Thymus (tissue), 11 donors: Measurements from ENCODE around the gene SLC1A3. TPM values are rescaled to one million over a fixed set of nuclear protein-coding genes. Genes with fewer than 3 reads are reported as not detected.

Source experiments
- DNase-seq, 9 donors: peaks; one replicate each; pipeline ENCODE4 v3.0.0-alpha.2; 2013; ENCODE audit warnings: low spot score in 9 of 9, low read depth in 6 of 9, missing footprints in 1 of 9
- H3K27ac ChIP-seq, 2 donors: one replicate each; pipeline ENCODE4 v1.5.1; 2013; ENCODE audit warnings: control low read depth in 1 of 2, low read depth in 1 of 2, low read length in 1 of 2, mild to moderate bottlenecking in 1 of 2, moderate library complexity in 1 of 2
- H3K27me3 ChIP-seq, 2 donors: one replicate each; pipeline ENCODE4 v1.5.1; 2013; ENCODE audit warnings: low read length in 1 of 2; ENCODE audit not compliant: control insufficient read depth in 2 of 2, insufficient read depth in 1 of 2
- H3K36me3 ChIP-seq, 2 donors: one replicate each; pipeline ENCODE4 v1.5.1; 2013; ENCODE audit warnings: low read length in 1 of 2, mild to moderate bottlenecking in 1 of 2, moderate library complexity in 1 of 2; ENCODE audit not compliant: control insufficient read depth in 2 of 2, insufficient read depth in 2 of 2
- H3K4me1 ChIP-seq, 2 donors: one replicate each; pipeline ENCODE4 v1.5.1; 2013; ENCODE audit warnings: low read length in 2 of 2; ENCODE audit not compliant: control insufficient read depth in 2 of 2, insufficient read depth in 2 of 2
- H3K4me3 ChIP-seq, 2 donors: one replicate each; pipeline ENCODE4 v1.5.1; 2013; ENCODE audit warnings: low read length in 2 of 2, control low read depth in 1 of 2, mild to moderate bottlenecking in 1 of 2
- H3K9me3 ChIP-seq, 2 donors: one replicate each; pipeline ENCODE4 v1.5.1; 2013; ENCODE audit warnings: low read length in 1 of 2, mild to moderate bottlenecking in 1 of 2; ENCODE audit not compliant: control insufficient read depth in 2 of 2, insufficient read depth in 1 of 2
- WGBS: extraction: QIAGEN DNeasy Blood & Tissue Kit; methylation state at CpG from one replicate; pipeline ENCODE4 v1.1.7; 2013; 5-methylcytosine and 5-hydroxymethylcytosine counted together
- polyA plus RNA-seq: library from polyadenylated mRNA; stranded (reverse); fragments of 200-250 nt; gene quantifications from one replicate; pipeline ENCODE4 v1.2.3, GENCODE V29; 2013
- total RNA-seq: library from RNA; stranded (reverse); fragments of 120-200 nt; gene quantifications from one replicate; pipeline ENCODE4 v1.2.4, GENCODE V29; 2013
- donor health status: healthy.

Gene SLC1A3
- total and polyA plus RNA-seq, 2 donors, result 2.6 to 11.8 TPM

- no peaks in the 10 kb centered on the region for H3K27me3 ChIP-seq
- H3K27ac ChIP-seq, result no peak overlapping the region
- no peaks in the 10 kb centered on the region for H3K36me3 ChIP-seq
- 97% methylated on average over 3 of the region's 3 CpGs for WGBS
- H3K4me1 ChIP-seq, result no peaks in the 10 kb centered on the region
- no peaks in the 10 kb centered on the region for H3K9me3 ChIP-seq
- DNase-seq, result no peak
- no peak overlapping the region for H3K4me3 ChIP-seq
These were observed 40.2 kb downstream of the SLC1A3 start for GRCh38 chr5:36646507-36647023.

- no peak for DNase-seq
These were observed 40.6 kb downstream of the SLC1A3 start for GRCh38 chr5:36647046-36647445.

GRCh38 chr5:36648426-36648825, 42.0 kb downstream of the SLC1A3 start:
- H3K4me1 ChIP-seq, result no peaks in the 10 kb centered on the region
- H3K27me3 ChIP-seq, result no peaks in the 10 kb centered on the region
- H3K4me3 ChIP-seq, result no peak overlapping the region
- H3K9me3 ChIP-seq, result no peaks in the 10 kb centered on the region
- DNase-seq, result no peak
- no peaks in the 10 kb centered on the region for H3K36me3 ChIP-seq
- WGBS, result 95% methylated on average over 3 of the region's 3 CpGs
- no peak overlapping the region for H3K27ac ChIP-seq

More at GRCh38 chr5:36647046-36647445, 40.6 kb downstream of the SLC1A3 start:
- Histone ChIP-seq H3K36me3 (no peaks in the 10 kb centered on the region), H3K27me3 (no peaks in the 10 kb centered on the region), H3K4me1 (no peaks in the 10 kb centered on the region), H3K27ac (no peak overlapping the region), H3K9me3 (no peaks in the 10 kb centered on the region), H3K4me3 (no peak overlapping the region)

GRCh38 chr5:36651761-36652685, 45.6 kb downstream of the SLC1A3 start:
- no peak overlapping the region for H3K4me3 ChIP-seq
- no peaks in the 10 kb centered on the region for H3K9me3 ChIP-seq
- H3K4me1 ChIP-seq, result no peaks in the 10 kb centered on the region
- DNase-seq, result no peak
- 91% methylated on average over 9 of the region's 9 CpGs for WGBS
- no peak overlapping the region for H3K27ac ChIP-seq
- H3K27me3 ChIP-seq, result no peaks in the 10 kb centered on the region
- no peaks in the 10 kb centered on the region for H3K36me3 ChIP-seq

GRCh38 chr5:36653044-36653705, 46.8 kb downstream of the SLC1A3 start:
- Histone ChIP-seq H3K9me3 (no peaks in the 10 kb centered on the region), H3K36me3 (no peaks in the 10 kb centered on the region), H3K27me3 (no peaks in the 10 kb centered on the region), H3K4me1 (peaks cover 0 to 5% of the 10 kb centered on the region in 2 donors), H3K4me3 (no peak overlapping the region), H3K27ac (no peak overlapping the region)
- 95% methylated on average over 5 of the region's 5 CpGs for WGBS
- no peak for DNase-seq

- no peak overlapping the region for H3K27ac ChIP-seq
- H3K9me3 ChIP-seq, result no peaks in the 10 kb centered on the region
- peaks cover 0 to 6% of the 10 kb centered on the region in 2 donors for H3K4me1 ChIP-seq
- 99% methylated on average over 3 of the region's 3 CpGs for WGBS
- H3K4me3 ChIP-seq, result no peak overlapping the region
- DNase-seq, result no peak
- no peaks in the 10 kb centered on the region for H3K36me3 ChIP-seq
- no peaks in the 10 kb centered on the region for H3K27me3 ChIP-seq
These were observed 48.2 kb downstream of the SLC1A3 start for GRCh38 chr5:36654564-36654963.

GRCh38 chr5:36655161-36655560, 48.8 kb downstream of the SLC1A3 start:
- Histone ChIP-seq H3K4me3 (no peak overlapping the region), H3K27ac (no peak overlapping the region), H3K36me3 (no peaks in the 10 kb centered on the region), H3K27me3 (no peaks in the 10 kb centered on the region), H3K9me3 (no peaks in the 10 kb centered on the region), H3K4me1 (peaks cover 0 to 6% of the 10 kb centered on the region in 2 donors)
- WGBS, result 76% methylated on average over 4 of the region's 4 CpGs
- peak in 1 of 9 donors; percentile 2 for DNase-seq

- WGBS, result 100% methylated on average over 1 of the region's 1 CpG
- peaks cover 0 to 6% of the 10 kb centered on the region in 2 donors for H3K4me1 ChIP-seq
These were observed 50.1 kb downstream of the SLC1A3 start for GRCh38 chr5:36656556-36656955.

GRCh38 chr5:36657563-36657995, 51.2 kb downstream of the SLC1A3 start:
- DNase-seq, result peak in 4 of 9 donors; percentile 3 to 45 (median 14)
- Histone ChIP-seq H3K36me3 (no peaks in the 10 kb centered on the region), H3K4me1 (peaks cover 0 to 6% of the 10 kb centered on the region in 2 donors), H3K27ac (no peak overlapping the region), H3K4me3 (no peak overlapping the region), H3K27me3 (no peaks in the 10 kb centered on the region), H3K9me3 (no peaks in the 10 kb centered on the region)
- WGBS, result 25% methylated on average over 5 of the region's 5 CpGs

More at GRCh38 chr5:36656556-36656955, 50.1 kb downstream of the SLC1A3 start:
- no peak for DNase-seq
- no peak overlapping the region for H3K4me3 ChIP-seq
- H3K27me3 ChIP-seq, result no peaks in the 10 kb centered on the region
- no peaks in the 10 kb centered on the region for H3K36me3 ChIP-seq
- no peaks in the 10 kb centered on the region for H3K9me3 ChIP-seq
- H3K27ac ChIP-seq, result no peak overlapping the region
